T follicular helper cell (primary cell): ENCODE measurements around the gene TPD52L1.

Experiments
- DNase-seq: peaks from one replicate; pipeline ENCODE4 v3.0.0-alpha.2; 2020; ENCODE audit warnings: low read depth

The TPD52L1 gene

GRCh38 chr6:125304970-125305660, 151.5 kb downstream of the TPD52L1 start:
- DNase-seq, result no peak

- no peak for DNase-seq
These were observed 153.2 kb downstream of the TPD52L1 start for GRCh38 chr6:125306756-125307149.

- no peak for DNase-seq
These were observed 153.7 kb downstream of the TPD52L1 start for GRCh38 chr6:125307150-125307838.

GRCh38 chr6:125307964-125308615, 154.5 kb downstream of the TPD52L1 start:
- DNase-seq, result no peak

GRCh38 chr6:125310994-125311649, 157.5 kb downstream of the TPD52L1 start:
- DNase-seq, result no peak

- no peak for DNase-seq
These were observed 158.9 kb downstream of the TPD52L1 start for GRCh38 chr6:125312478-125312877.

GRCh38 chr6:125312950-125313349, 159.4 kb downstream of the TPD52L1 start:
- DNase-seq, result no peak
